GM12878 (cell line): ENCODE data around the gene AKAP9. TPM values are rescaled to one million over a fixed set of nuclear protein-coding genes. Genes with fewer than 3 reads are reported as not detected.

Experiments
- ATAC-seq: fragments of 200-7000 bp; cut with Tn5 transposase; 3 replicates; pipeline ENCODE4 v1.9.1; 2020; ENCODE audit warnings: mild to moderate bottlenecking, moderate library complexity
- BruUV-seq: library from RNA; stranded (reverse); fragments of 400-500 nt; replicated peaks from 2 replicates; lab custom pipeline; 2021; lab: Mats Ljungman, UMichigan
- CTCF ChIA-PET: fragments of 300-600 bp; sonication (Branson Sonifier 250); formaldehyde crosslinking; extraction: SDS; loops from one replicate; lab custom pipeline; 2021; ENCODE audit warnings: inconsistent platforms; lab: Yijun Ruan, JAX
- POLR2A ChIA-PET: fragments of 350-600 bp; formaldehyde crosslinking; extraction: SDS; loops from one replicate; lab custom pipeline; 2021; ENCODE audit warnings: inconsistent platforms; lab: Charles Lee
- RAD21 ChIA-PET: fragments of 300-600 bp; sonication (Branson Sonifier 250); formaldehyde crosslinking; loops from one replicate; lab custom pipeline; 2023; ENCODE audit warnings: antibody characterized with exemption; ENCODE audit not compliant: unreplicated experiment; lab: Charles Lee
- SMC1A ChIA-PET: fragments of 300-600 bp; sonication (Branson Sonifier 250); formaldehyde crosslinking; loops from one replicate; lab custom pipeline; 2023; ENCODE audit not compliant: unreplicated experiment, uncharacterized antibody; lab: Charles Lee
- DNase-seq: peaks from one replicate; pipeline ENCODE4 v3.0.0-alpha.2; 2011; ENCODE audit warnings: low read depth, low spot score
- FAIRE-seq: peaks from 3 replicates; lab custom pipeline; 2011; peaks lifted over from hg19 to GRCh38; lab: Jason Lieb, UNC
- H2AFZ ChIP-seq: 2 replicates; pipeline ENCODE4 v1.6.0; 2011; ENCODE audit warnings: low read depth, low read length, control low read depth; ENCODE audit not compliant: control insufficient read depth
- H3K27ac ChIP-seq: 2 replicates; pipeline ENCODE4 v1.5.1; 2011; ENCODE audit warnings: control low read depth; ENCODE audit not compliant: control insufficient read depth, insufficient read depth
- H3K27me3 ChIP-seq, 2 experiments: replicated peaks in 1 of 2; 2 replicates each; pipeline versions ENCODE4 v1.6.0 to v1.6.1; 2011; ENCODE audit warnings: low read length in 1 of 2; ENCODE audit not compliant: control insufficient read depth in 2 of 2, insufficient read depth in 2 of 2
- H3K36me3 ChIP-seq, 2 experiments: 2 replicates each; pipeline ENCODE4 v1.5.1; 2011; ENCODE audit warnings: low read length in 1 of 2; ENCODE audit not compliant: control insufficient read depth in 2 of 2, insufficient read depth in 2 of 2
- H3K4me1 ChIP-seq: 2 replicates; pipeline ENCODE4 v1.6.1; 2011; ENCODE audit warnings: mild to moderate bottlenecking, low read length, moderate library complexity, mixed read lengths; ENCODE audit not compliant: control insufficient read depth, insufficient read depth
- H3K4me2 ChIP-seq: 2 replicates; pipeline ENCODE4 v1.6.0; 2011; ENCODE audit warnings: control low read depth; ENCODE audit not compliant: control insufficient read depth, insufficient read depth
- H3K4me3 ChIP-seq: fragments of 200-600 bp; sonication (generic); 2 replicates; pipeline ENCODE4 v1.5.1; 2016
- H3K79me2 ChIP-seq: 2 replicates; pipeline ENCODE4 v1.6.0; 2011; ENCODE audit warnings: low read length; ENCODE audit not compliant: control insufficient read depth, insufficient read depth
- H3K9ac ChIP-seq: 2 replicates; pipeline ENCODE4 v1.8.0; 2011; ENCODE audit warnings: low read length, control low read depth, mixed read lengths; ENCODE audit not compliant: control insufficient read depth, insufficient read depth
- H3K9me3 ChIP-seq: replicated peaks from 3 replicates; pipeline ENCODE4 v1.5.1; 2011; ENCODE audit warnings: mild to moderate bottlenecking, low read length; ENCODE audit not compliant: control insufficient read depth, insufficient read depth
- H4K20me1 ChIP-seq: 2 replicates; pipeline ENCODE4 v1.6.0; 2011; ENCODE audit not compliant: control insufficient read depth, insufficient read depth
- CBX5 ChIP-seq: sonication (generic); IDR thresholded peaks from 2 replicates; pipeline ENCODE4 v1.6.1; 2016; ENCODE audit warnings: low read depth, moderate library complexity, mild to moderate bottlenecking, inconsistent platforms
- CHD1 ChIP-seq: IDR thresholded peaks from 2 replicates; pipeline ENCODE4 v1.6.1; 2012; ENCODE audit warnings: low read depth, low read length, improper control_type of control experiment
- CREM ChIP-seq: IDR thresholded peaks from 2 replicates; pipeline ENCODE4 v1.6.1; 2014; ENCODE audit warnings: antibody characterized with exemption, low read depth
- ETV6 ChIP-seq, 2 experiments: fragments of 450-650 bp in 1 of 2; IDR thresholded peaks in 1 of 2; conservative IDR thresholded peaks in 1 of 2; 2 replicates each; pipeline ENCODE4 v1.6.1; 2014; ENCODE audit warnings: antibody characterized with exemption in 1 of 2, borderline replicate concordance in 1 of 2, low read depth in 1 of 2, mild to moderate bottlenecking in 1 of 2, moderate library complexity in 1 of 2
- HDGF ChIP-seq: fragments of 450-650 bp; IDR thresholded peaks from 2 replicates; pipeline ENCODE4 v1.6.1; 2016; ENCODE audit warnings: antibody characterized with exemption
- IKZF2 ChIP-seq, 2 experiments: fragments of 450-650 bp; IDR thresholded peaks; 2 replicates each; pipeline ENCODE4 v1.6.1; 2017; ENCODE audit warnings: mild to moderate bottlenecking in 2 of 2, moderate library complexity in 2 of 2
- POLR2AphosphoS2 ChIP-seq: IDR thresholded peaks from 2 replicates; pipeline ENCODE4 v1.6.1; 2011; ENCODE audit warnings: low read depth, mild to moderate bottlenecking, low read length, improper control_type of control experiment, moderate library complexity
- RFX5 ChIP-seq: IDR thresholded peaks from 2 replicates; pipeline ENCODE4 v1.6.1; 2011; ENCODE audit warnings: low read depth, low read length, improper control_type of control experiment
- TBL1XR1 ChIP-seq: IDR thresholded peaks from 2 replicates; pipeline ENCODE4 v1.6.1; 2012; ENCODE audit warnings: low read depth, low read length, improper control_type of control experiment
- TCF3 ChIP-seq: IDR thresholded peaks from 2 replicates; pipeline ENCODE4 v1.6.1; 2012; ENCODE audit warnings: low read depth, mild to moderate bottlenecking, low read length, borderline replicate concordance; ENCODE audit not compliant: insufficient read depth
- TCF7 ChIP-seq: IDR thresholded peaks from 2 replicates; pipeline ENCODE4 v1.6.1; 2014; ENCODE audit warnings: antibody characterized with exemption, borderline replicate concordance
- ZBED1 ChIP-seq: IDR thresholded peaks from 2 replicates; pipeline ENCODE4 v1.6.1; 2016; ENCODE audit warnings: borderline replicate concordance
- ZBTB11 ChIP-seq: fragments of 450-650 bp; formaldehyde crosslinking; IDR thresholded peaks from 2 replicates; pipeline ENCODE4 v1.5.0; 2022; ENCODE audit warnings: mild to moderate bottlenecking, missing genetic modification characterization
- WGBS: methylation state at CpG from one replicate; pipeline ENCODE4 v1.1.6; 2016; ENCODE audit warnings: low lambda C conversion rate; ENCODE audit not compliant: insufficient replicate concordance, insufficient coverage; ENCODE audit errors: missing lambda C conversion rate; 5-methylcytosine and 5-hydroxymethylcytosine counted together
- in situ Hi-C: fragments of 300-500 bp; cut with MboI; formaldehyde crosslinking; loops from 9 replicates; pipeline ENCODE4 v1.14.3; 2018; ENCODE audit warnings: mixed read lengths
- intact Hi-C: fragments of 100-400 bp; cut with micrococcal nuclease; formaldehyde crosslinking; loops from one replicate; pipeline ENCODE4 v1.14.2; 2022; ENCODE audit not compliant: unreplicated experiment
- polyA plus RNA-seq, 11 experiments: library from polyadenylated mRNA; depleted of rRNA in 4 of 11; unstranded in 6 of 11; stranded (reverse) in 5 of 11; fragments of >200 nt; fragmentation: Nextera tagmentation in 4 of 11; fragmentation: Illumina TruSeq in 1 of 11; extraction: Ambion mirVana in 4 of 11; extraction: Trizol in 1 of 11; gene quantifications; 1 replicate in 1 of 11; 2 replicates in 10 of 11; pipeline versions ENCODE4 v1.2.1 to v1.2.3, GENCODE V29; 2011 to 2016; ENCODE audit warnings: inconsistent platforms in 2 of 11, missing spikeins in 2 of 11, low read depth in 1 of 11
- total RNA-seq, 4 experiments: library from RNA; depleted of rRNA in 3 of 4; stranded (reverse); fragments of >200 nt in 3 of 4; fragmentation: Illumina TruSeq in 1 of 4; extraction: Trizol in 1 of 4; gene quantifications; 2 replicates each; pipeline versions ENCODE4 v1.2.1 to v1.2.3, GENCODE V29; 2013 to 2021
- TF ChIP-seq, protein P1 (sequence below): fragments of 450-650 bp; IDR thresholded peaks from 2 replicates; pipeline ENCODE4 v1.6.1; 2017; ENCODE audit warnings: mild to moderate bottlenecking, moderate library complexity

Gene AKAP9
- total and polyA plus RNA-seq, 10 of the 15 experiments (the other 5 are each of a cell fraction or from before 2014, with no cell fraction given) = 21.1 to 62.8 (median 31.6) TPM

- H3K4me1 ChIP-seq = no peaks in the 10 kb centered on the region
- BruUV-seq = no TSS peak
- H3K27ac ChIP-seq = no peak overlapping the region
- CTCF ChIA-PET = interaction anchor here (0.6 to 1.0 kb wide), 3 partner anchors 9 to 499 kb away, joined by 3 to 5 read pairs (median 5); no protein-coding TSS in a partner anchor
- no peak overlapping the region for H2AFZ ChIP-seq
- in situ Hi-C loops = no loop called here
- 100% methylated on average over 1 of the region's 1 CpG for WGBS
- H4K20me1 ChIP-seq = no peaks in the 10 kb centered on the region
- RAD21 ChIA-PET = no interaction called here
- H3K4me3 ChIP-seq = no peak overlapping the region
- no peaks in the 10 kb centered on the region for H3K79me2 ChIP-seq
- DNase-seq (no peak), ATAC-seq (no peak), FAIRE-seq (no peak)
- H3K27me3 ChIP-seq = no peaks in the 10 kb centered on the region
- H3K9ac ChIP-seq = no peak overlapping the region
- H3K36me3 ChIP-seq = peaks cover 0 to 8% of the 10 kb centered on the region in 2 experiments; a peak in 1 of 4 replicates
- H3K4me2 ChIP-seq = no peak overlapping the region
- SMC1A ChIA-PET = interaction anchor here (0.6 to 0.7 kb wide), 2 partner anchors 408 to 1118 kb away, joined by 3 read pairs; partner anchors contain the start of gene GATAD1
- no peaks in the 10 kb centered on the region for H3K9me3 ChIP-seq
- intact Hi-C loops = no loop called here
- POLR2A ChIA-PET = interaction anchor here (0.7 to 1.0 kb wide), 3 partner anchors 12 to 58 kb away, joined by 3 read pairs; no protein-coding TSS in a partner anchor
- TF ChIP-seq HDGF (no peak), IKZF2 (IDR thresholded peaks at IDR 0.05) (no peak), RFX5 (no peak), ETV6 (conservative IDR thresholded peaks at IDR 0.05 in 1 of 2, IDR thresholded peaks at IDR 0.05 in 1 of 2; ENCODE audit: borderline replicate concordance in 1 of 2, low read depth in 1 of 2) (no peak), ZBTB11 (CRISPR knock-in tag) (no peak), ZBED1 (no peak), TCF7 (no peak), TBL1XR1 (no peak), POLR2AphosphoS2 (no peak), CBX5 (no peak), CHD1 (no peak), CREM (no peak), TCF3 (no peak)
- TF ChIP-seq, protein P1, sequence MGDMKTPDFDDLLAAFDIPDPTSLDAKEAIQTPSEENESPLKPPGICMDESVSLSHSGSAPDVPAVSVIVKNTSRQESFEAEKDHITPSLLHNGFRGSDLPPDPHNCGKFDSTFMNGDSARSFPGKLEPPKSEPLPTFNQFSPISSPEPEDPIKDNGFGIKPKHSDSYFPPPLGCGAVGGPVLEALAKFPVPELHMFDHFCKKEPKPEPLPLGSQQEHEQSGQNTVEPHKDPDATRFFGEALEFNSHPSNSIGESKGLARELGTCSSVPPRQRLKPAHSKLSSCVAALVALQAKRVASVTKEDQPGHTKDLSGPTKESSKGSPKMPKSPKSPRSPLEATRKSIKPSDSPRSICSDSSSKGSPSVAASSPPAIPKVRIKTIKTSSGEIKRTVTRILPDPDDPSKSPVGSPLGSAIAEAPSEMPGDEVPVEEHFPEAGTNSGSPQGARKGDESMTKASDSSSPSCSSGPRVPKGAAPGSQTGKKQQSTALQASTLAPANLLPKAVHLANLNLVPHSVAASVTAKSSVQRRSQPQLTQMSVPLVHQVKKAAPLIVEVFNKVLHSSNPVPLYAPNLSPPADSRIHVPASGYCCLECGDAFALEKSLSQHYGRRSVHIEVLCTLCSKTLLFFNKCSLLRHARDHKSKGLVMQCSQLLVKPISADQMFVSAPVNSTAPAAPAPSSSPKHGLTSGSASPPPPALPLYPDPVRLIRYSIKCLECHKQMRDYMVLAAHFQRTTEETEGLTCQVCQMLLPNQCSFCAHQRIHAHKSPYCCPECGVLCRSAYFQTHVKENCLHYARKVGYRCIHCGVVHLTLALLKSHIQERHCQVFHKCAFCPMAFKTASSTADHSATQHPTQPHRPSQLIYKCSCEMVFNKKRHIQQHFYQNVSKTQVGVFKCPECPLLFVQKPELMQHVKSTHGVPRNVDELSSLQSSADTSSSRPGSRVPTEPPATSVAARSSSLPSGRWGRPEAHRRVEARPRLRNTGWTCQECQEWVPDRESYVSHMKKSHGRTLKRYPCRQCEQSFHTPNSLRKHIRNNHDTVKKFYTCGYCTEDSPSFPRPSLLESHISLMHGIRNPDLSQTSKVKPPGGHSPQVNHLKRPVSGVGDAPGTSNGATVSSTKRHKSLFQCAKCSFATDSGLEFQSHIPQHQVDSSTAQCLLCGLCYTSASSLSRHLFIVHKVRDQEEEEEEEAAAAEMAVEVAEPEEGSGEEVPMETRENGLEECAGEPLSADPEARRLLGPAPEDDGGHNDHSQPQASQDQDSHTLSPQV = no peak
Measured at GRCh38 chr7:92039900-92040299, 99.2 kb downstream of the AKAP9 start.
